Measurements from ENCODE around the gene TACO1.

GRCh38 chr17:63635290-63635689 lies 34.6 kb downstream of the TACO1 start:
- TF ChIP-seq CTCF (IDR thresholded peaks at IDR 0.05 in 4 of 5, conservative IDR thresholded peaks at IDR 0.05 in 1 of 5) (no peak), POLR2A (IDR thresholded peaks at IDR 0.05) (no peak)
